Activated CD4-positive, alpha-beta T cell treated with anti-CD3 and anti-CD28 coated beads, Interleukin-2, amount 50 U/mL, for 24 hours (primary cell): ENCODE data around the gene THAP8.

Experiments
- DNase-seq, 2 donors: peaks; one replicate each; pipeline ENCODE4 v3.0.0-alpha.2; 2020; ENCODE audit warnings: low read depth in 1 of 2, low spot score in 1 of 2

THAP8 gene

GRCh38 chr19:36054119-36054732 is at the start of gene THAP8:
TSS of gene THAP8 (minus strand) at chr19:36054285. CDS start at chr19:36054217, 68 bp downstream.
- peak; percentile 98 to 100 for DNase-seq

GRCh38 chr19:36103040-36103626 is 49.0 kb upstream of the THAP8 start:
- DNase-seq: no peak

DNA sequence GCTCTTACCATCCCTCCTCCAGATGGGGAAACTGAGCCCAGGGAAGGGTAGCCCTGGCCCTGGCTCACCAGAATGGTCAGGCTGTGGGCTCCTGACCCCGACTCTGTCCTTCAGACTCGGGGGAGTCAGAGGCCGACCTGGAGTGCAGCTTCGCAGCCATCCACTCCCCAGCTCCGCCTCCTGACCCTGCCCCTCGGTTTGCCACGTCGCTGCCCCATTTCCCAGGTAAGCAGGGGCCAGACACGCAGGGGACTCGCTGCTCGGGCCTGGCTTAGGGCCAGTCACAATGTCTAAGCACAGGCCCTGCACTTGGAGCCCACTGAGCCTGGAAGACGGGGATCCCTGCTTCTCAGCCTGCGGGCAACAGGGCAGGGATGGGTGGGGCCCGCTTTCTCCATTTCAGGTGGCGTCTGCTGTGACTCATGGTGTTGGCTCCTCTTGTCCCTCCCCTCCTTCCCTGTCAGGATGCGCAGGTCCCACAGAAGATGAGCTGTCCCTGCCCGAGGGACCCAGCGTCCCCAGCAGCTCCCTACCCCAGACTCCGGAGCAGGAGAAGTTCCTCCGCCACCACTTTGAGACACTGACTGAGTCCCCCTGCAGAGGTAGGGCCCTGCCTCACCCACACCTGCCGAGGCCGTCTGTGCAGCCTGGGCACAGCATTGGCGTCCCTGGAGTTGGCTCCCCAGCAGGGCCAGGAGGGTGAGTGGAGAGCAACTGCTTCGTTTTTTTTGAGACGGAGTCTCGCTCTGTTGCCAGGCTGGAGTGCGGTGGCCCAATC is 47.7 kb upstream of the THAP8 start:
- DNase-seq: no peak

DNA sequence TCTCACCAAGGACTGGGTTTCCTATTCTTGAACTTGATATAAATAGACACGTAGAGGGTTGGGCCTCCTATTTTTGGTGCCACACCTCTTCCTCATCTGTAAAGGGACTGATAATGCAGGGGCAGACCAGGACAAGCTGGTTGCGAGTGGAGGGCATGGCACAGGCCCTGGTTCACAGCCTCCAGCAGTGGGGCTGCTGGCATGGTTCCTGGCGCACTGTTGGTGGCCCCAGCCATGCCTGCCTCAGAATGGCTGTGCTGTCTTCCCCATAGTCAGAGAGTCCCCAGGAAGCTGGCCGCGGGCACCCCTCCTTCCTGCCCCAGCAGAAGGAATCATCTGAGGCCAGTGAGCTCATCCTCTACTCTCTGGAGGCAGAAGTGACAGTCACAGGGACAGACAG is 46.4 kb upstream of the THAP8 start:
- DNase-seq: no peak

DNA sequence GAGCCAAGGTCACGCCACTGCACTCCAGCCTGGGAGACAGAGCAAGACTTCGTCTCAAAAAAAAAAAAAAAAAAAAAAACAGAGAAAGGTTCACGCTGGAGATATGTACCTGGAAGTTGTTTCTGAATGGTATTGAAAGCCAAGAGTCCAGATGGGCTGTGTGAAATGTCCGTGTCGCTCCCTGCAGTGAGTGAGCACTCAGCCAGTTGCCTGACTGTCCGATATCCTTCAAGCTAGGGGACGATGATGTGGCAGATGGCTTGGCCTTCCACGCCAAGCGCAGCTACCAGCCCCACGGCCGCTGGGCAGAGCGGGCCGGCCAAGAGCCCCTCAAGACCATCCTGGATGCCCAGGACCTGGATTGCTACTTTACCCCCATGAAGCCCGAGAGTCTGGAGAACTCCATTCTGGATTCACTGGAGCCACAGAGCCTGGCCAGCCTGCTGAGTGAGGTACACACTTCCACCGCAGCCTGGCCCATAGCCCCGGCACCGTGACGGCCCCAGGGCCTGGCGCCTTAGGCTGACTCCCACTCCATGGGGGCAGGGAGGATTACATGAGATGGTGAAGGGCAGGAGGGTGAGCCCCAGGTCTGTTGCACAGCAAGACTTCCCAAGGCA is 45.2 kb upstream of the THAP8 start:
- no peak for DNase-seq

- DNase-seq: no peak
Measured at GRCh38 chr19:36097036-36097435, 43.0 kb upstream of the THAP8 start.

DNA sequence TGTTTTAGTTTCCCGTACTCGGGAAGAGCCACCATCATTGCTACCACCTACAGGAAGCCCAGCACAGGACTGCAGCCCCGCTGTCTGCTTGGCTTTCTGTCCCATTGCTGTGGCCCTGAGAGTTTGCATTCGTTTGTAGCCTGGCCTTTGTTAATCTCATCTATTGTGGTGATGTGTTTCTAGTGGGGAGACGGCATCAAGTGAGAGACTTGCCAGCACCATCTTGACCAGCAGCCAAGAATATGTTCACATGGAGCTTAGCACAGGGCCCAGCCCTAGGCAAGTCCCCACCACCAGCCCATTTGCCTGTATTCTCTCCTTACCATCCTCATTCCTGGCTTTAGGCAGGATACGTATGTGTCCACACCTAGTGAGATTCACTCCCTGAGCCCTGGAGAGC is 39.6 kb upstream of the THAP8 start:
- no peak for DNase-seq

DNA sequence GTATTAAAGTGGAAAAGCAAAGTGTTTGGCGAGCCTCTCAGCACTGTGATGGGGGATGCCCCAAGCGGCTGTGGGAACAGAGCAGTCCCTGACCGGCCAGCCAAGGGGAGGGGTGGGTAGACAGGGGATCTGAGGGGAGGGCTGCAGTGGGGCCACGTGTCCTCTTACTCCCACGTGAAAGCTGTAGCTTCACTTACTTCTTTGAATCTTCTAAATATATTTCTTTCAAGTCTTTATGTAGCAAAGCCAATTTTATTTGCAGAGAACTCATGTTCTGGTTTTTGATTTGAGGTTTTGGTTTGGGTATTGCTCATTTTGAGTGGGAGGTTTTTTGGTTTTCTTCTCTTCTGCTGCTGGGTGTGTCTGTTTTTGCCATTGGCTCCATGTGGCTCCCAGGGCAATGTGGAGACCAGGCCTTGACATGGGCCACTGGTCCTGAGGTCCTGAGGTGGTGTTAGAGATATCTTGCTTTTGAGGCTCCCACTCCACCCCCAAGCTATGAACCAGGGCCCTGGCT is 39.1 kb upstream of the THAP8 start:
- DNase-seq: no peak

GRCh38 chr19:36092566-36092965 is 38.5 kb upstream of the THAP8 start:
- no peak for DNase-seq

DNA sequence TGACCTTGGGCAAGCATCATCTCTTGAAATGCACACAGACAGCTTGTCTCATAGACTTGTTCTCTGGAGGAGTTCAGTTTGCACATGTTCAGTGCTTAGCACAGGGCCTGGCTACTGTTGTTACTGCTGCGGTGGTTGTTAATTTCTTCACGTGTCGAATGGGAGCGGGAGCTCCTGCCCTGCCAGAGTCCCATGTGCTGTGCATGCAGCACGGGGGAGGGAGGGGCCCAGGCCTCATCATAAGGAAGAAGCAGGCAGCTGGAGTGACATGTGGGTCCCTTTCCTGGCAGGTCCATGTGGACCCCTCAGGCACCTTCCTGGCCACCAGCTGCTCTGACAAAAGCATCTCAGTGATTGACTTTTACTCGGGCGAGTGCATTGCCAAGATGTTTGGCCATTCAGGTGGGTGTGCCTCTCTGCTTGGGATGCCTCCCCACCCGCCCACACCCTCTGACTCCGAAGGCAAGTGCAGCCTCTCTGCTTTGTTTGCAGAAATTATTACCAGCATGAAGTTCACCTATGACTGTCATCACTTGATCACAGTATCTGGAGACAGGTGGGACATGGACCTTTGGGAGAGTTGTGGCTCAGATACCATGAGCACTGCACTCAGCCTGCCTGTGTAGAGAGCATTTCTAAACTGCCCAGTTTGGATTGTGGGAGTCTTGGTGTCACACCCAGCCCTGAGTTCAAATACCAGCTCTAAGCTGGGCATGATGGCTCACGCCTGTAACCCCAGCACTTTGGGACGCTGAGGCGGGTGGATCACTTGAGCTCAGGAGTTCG is 37.0 kb upstream of the THAP8 start:
- no peak for DNase-seq

DNA sequence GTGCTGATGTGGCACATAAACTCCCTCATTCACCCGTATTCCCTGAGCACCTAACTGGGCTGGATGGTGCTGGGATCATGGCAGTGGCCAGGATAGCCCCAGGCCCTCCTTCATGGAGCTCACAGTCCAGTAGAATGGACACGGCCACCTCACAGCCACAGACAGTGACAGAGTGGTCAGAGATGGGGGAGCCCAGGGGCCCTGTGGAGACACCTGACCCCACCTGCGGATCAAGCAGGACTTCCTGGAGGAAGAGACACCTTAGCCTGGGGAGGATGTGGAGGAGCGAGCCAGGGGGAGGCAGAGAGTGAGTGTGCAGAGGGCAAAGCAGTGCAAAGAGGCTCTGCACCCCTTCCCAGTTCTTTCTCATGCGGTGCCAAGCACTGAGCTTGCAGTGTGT is 35.8 kb upstream of the THAP8 start:
- DNase-seq: no peak

GRCh38 chr19:36086326-36086725 is 32.2 kb upstream of the THAP8 start:
- no peak for DNase-seq

DNA sequence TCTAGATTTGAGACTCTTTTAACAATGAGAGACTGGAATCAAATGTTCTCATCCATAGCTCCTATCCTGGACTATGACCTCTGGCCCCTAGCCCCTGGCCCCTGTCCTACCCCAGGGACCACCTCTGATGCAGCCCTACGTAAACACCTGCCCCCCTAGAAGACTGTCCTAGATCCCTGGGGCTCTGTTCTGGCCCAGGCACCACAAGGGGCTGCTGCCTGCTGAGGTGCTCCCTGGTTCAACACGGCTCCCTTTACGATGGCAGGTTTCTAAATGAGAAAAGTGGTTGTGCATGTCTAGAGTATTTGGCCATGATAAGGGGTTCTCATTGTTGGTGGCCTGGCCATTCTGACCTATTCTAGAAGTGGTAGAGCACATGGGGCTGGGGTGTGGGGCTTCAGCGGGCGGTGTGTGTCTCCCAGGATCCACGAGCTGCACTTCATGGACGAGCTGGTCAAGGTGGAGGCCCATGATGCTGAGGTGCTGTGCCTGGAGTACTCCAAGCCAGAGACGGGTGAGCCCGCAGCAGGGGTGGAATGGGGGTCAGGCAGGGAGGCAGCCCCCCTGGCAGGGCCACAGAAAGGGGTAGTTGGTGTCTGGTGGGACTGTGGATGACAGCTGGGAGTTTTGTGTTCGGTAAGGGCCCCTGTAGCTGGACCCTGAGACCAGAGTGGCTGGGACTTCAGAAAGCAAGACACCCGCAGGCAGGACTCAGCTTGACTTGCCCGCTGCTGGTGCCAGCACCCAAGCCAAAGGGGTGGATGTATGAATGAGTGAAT is 30.3 kb upstream of the THAP8 start:
- no peak for DNase-seq

DNA sequence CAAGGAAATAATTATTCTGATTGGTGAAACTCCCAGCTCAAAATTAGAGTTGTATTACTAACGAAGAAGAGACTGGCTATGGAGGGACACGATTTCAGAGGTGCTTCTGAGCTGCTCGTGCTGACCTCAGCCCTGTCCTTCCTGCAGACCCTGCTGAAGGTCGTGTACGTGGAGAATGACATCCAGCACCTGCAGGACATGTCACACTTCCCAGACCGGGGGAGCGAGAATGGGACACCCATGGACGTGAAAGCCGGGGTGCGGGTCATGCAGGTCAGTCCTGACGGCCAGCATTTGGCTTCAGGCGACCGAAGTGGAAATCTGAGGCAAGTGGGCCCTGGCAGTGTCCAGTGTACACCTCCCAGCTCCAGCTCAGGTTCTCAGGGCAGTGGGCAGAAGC is 28.8 kb upstream of the THAP8 start:
- no peak for DNase-seq

GRCh38 chr19:36081894-36082293 is 27.8 kb upstream of the THAP8 start:
- no peak for DNase-seq

DNA sequence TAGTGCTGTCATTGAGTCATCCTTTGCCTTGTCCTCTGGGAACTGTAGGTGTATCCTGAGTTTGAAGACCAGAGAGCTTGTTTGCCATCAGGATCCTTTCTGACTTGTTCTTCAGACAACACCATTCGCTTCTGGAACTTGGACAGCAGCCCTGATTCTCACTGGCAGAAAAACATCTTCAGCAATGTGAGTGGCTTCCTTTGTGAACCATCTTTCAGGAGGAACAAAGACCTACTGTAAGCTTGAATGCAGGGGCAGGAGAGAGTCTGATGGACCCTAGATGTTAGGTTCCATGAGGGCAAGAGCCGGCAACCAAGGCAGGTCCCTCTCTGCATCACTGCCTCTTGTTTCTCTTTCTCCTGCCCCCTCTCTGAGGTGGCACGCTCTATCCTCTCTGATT is 27.3 kb upstream of the THAP8 start:
- DNase-seq: no peak

DNA sequence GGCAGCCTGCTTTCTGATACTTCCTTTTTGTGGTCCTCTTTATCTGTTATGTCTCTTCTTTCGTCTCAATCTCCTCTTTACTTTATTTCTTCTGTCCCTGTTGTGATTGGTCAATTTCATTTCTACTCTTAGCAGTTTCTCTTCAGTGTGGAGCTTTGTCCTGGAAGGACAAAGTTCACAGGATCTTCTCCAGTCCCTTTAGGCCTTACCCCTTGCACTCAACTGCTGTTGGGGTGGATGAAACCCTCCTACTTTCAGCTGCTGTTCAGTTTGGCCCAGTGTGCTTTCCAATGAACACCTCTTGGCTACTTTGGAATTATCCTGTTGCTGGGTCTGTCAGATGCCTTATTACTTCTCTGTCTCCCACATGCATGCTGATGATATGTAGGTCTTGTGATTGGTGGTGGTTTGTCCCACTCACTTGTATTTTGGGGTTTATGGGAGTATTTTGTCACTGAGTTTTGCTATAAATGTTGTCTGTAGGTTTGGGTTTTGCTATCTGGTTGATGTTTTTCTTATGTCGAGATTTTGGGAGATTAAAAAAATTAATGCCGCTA is 25.4 kb upstream of the THAP8 start:
- no peak for DNase-seq

DNA sequence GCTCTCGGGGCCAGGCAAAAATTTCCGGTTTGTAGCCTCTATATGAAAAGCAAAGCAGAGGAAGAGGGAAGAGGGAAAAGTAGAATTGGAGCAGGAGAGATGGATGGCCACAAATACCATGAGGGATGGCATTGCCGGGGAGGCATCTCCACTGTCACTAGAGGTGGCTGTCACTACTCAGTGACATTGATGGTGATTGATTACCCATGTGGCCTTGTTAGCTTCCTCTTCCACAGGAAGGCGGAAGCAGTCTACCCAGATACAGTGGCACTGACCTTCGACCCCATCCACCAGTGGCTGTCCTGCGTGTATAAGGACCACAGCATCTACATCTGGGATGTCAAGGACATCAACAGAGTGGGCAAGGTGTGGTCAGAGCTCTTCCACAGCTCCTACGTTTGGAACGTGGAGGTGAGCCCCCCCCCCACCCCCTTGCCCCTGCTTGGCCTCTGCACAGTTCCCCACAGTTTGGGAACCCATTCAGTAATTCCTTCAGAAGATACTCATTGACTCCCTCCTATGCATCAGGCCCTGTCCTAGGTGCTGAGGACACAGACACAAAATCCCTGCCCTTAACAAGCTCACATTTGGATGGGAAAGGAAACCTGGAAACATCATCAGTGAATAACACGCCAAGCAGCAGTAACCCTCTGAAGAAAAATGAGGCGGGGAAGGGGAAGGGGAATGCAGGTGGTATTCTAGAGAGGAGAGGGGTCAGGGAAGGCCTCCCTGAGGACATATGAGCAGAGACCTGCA is 19.2 kb upstream of the THAP8 start:
- no peak for DNase-seq

GRCh38 chr19:36072081-36072480 is 18.0 kb upstream of the THAP8 start:
- no peak for DNase-seq
